Lung (tissue), 12 donors: ENCODE data around the gene EFNA1. TPM values are rescaled to one million over a fixed set of nuclear protein-coding genes. Genes with fewer than 3 reads are reported as not detected.

Source experiments
- ATAC-seq: fragments of 200-7000 bp; cut with Tn5 transposase; one replicate; pipeline ENCODE4 v1.9.1; 2020; ENCODE audit warnings: moderate number of reproducible peaks; ENCODE audit not compliant: insufficient read depth, low FRiP score
- DNase-seq, 3 donors: peaks; one replicate each; pipeline ENCODE4 v3.0.0-alpha.2; 2013 to 2017
- H3K27ac ChIP-seq, 2 donors: one replicate each; pipeline ENCODE4 v1.5.1; 2013; ENCODE audit warnings: mild to moderate bottlenecking in 2 of 2, moderate library complexity in 2 of 2, control low read depth in 1 of 2, inconsistent platforms in 1 of 2, low read depth in 1 of 2, low read length in 1 of 2
- H3K27me3 ChIP-seq, 3 donors: one replicate each; pipeline ENCODE4 v1.5.1; 2013; ENCODE audit warnings: low read length in 2 of 3; ENCODE audit not compliant: control insufficient read depth in 3 of 3, insufficient read depth in 3 of 3
- H3K36me3 ChIP-seq, 4 donors: one replicate each; pipeline ENCODE4 v1.5.1; 2013; ENCODE audit warnings: low read length in 4 of 4, mild to moderate bottlenecking in 1 of 4, moderate library complexity in 1 of 4; ENCODE audit not compliant: control insufficient read depth in 4 of 4, insufficient read depth in 4 of 4
- H3K4me1 ChIP-seq, 5 donors: one replicate each; pipeline ENCODE4 v1.5.1; 2013; ENCODE audit warnings: low read length in 5 of 5, mild to moderate bottlenecking in 2 of 5, moderate library complexity in 1 of 5; ENCODE audit not compliant: control insufficient read depth in 5 of 5, insufficient read depth in 5 of 5
- H3K4me3 ChIP-seq: one replicate; pipeline ENCODE4 v1.5.1; 2013; ENCODE audit warnings: mild to moderate bottlenecking, control low read depth, moderate library complexity
- H3K9ac ChIP-seq, 2 donors: one replicate each; pipeline ENCODE4 v1.5.1; 2013; ENCODE audit warnings: low read length in 2 of 2, control low read depth in 1 of 2; ENCODE audit not compliant: insufficient read depth in 1 of 2
- H3K9me3 ChIP-seq, 4 donors: one replicate each; pipeline ENCODE4 v1.5.1; 2013; ENCODE audit warnings: low read length in 3 of 4, mild to moderate bottlenecking in 1 of 4, moderate library complexity in 1 of 4; ENCODE audit not compliant: control insufficient read depth in 4 of 4, insufficient read depth in 3 of 4
- WGBS, 2 donors: extraction: QIAGEN DNeasy Blood & Tissue Kit; methylation state at CpG; one replicate each; pipeline ENCODE4 v1.1.7; 2013; 5-methylcytosine and 5-hydroxymethylcytosine counted together
- polyA plus RNA-seq, 2 donors: library from polyadenylated mRNA; stranded (reverse); fragments of 200-250 nt; gene quantifications; one replicate each; pipeline ENCODE4 v1.2.1, GENCODE V29; 2013
- total RNA-seq, 2 donors: library from RNA; depleted of rRNA in 1 of 2; stranded (reverse); fragments of >200 nt in 1 of 2; gene quantifications; one replicate each; pipeline ENCODE4 v1.2.1, GENCODE V29; 2014 to 2021
- TF ChIP-seq, protein P1 (sequence below): IDR thresholded peaks from 2 replicates; pipeline ENCODE4 v1.5.1; 2012; ENCODE audit warnings: mild to moderate bottlenecking; ENCODE audit errors: control extremely low read depth, extremely low read depth
- donor health status: control.
- donor health status: control.
- donor health status: Bipolar disorder and iron deficiency.
- donor health status: healthy.
- donor health status: DM: yes; HTN: yes; CAD: no.

Gene EFNA1
- total and polyA plus RNA-seq, 4 donors: 111 to 202 (median 168) TPM

DNA sequence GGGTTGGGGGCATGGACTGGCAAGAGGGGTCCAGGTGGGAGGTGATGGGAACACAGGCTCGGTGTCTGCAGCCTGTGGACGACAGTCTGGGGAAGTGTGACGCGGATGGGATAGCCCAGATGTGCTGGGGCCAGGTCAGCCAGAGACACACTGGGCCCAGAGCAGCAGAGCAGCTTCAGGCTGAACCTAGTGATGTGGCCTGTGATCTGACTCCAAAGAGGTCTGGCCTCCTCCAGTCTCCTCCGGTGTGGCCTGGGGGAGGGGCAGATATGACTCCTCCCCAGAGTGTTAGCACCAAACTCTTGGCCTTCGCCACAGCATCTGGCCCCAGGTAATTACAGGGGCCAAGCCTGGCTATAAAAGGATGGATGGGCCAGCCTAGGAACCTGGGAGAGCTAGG is 35.5 kb upstream of the EFNA1 start:
- TF ChIP-seq, protein P1, sequence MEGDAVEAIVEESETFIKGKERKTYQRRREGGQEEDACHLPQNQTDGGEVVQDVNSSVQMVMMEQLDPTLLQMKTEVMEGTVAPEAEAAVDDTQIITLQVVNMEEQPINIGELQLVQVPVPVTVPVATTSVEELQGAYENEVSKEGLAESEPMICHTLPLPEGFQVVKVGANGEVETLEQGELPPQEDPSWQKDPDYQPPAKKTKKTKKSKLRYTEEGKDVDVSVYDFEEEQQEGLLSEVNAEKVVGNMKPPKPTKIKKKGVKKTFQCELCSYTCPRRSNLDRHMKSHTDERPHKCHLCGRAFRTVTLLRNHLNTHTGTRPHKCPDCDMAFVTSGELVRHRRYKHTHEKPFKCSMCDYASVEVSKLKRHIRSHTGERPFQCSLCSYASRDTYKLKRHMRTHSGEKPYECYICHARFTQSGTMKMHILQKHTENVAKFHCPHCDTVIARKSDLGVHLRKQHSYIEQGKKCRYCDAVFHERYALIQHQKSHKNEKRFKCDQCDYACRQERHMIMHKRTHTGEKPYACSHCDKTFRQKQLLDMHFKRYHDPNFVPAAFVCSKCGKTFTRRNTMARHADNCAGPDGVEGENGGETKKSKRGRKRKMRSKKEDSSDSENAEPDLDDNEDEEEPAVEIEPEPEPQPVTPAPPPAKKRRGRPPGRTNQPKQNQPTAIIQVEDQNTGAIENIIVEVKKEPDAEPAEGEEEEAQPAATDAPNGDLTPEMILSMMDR: no peak
- H3K9ac ChIP-seq: no peak overlapping the region
- no peak overlapping the region for H3K4me3 ChIP-seq
- ATAC-seq (no peak), DNase-seq (no peak)
- H3K4me1 ChIP-seq: peaks cover 3 to 25% (median 11%) of the 10 kb centered on the region in 5 donors
- H3K9me3 ChIP-seq: no peaks in the 10 kb centered on the region
- 85 to 87% methylated on average over 6 of the region's 6 CpGs for WGBS, 2 donors
- H3K27ac ChIP-seq: no peak overlapping the region
- peaks cover 0 to 3% (median 0%) of the 10 kb centered on the region in 3 donors for H3K27me3 ChIP-seq
- H3K36me3 ChIP-seq: no peaks in the 10 kb centered on the region

DNA sequence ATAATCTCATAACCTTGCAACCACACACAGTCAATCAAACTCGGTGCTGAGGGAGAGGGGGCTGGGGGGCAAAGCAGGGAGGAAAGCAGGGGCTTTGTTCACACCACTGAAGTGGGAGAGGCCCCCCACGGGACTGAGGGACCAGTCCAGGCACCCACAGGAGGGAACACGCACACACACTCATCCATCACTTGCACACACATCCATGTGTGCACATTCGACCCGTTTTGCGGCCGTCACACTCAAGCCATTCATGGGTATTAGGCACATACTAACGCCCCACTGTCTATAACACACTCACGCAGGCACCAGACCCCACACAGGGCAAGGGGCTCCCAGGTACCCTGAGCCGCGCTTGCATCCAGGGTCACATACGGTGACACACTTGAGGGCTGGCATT is 35.0 kb upstream of the EFNA1 start:
- TF ChIP-seq, protein P1: no peak
- Histone ChIP-seq H3K4me1 (peaks cover 3 to 25% (median 11%) of the 10 kb centered on the region in 5 donors), H3K9ac (no peak overlapping the region), H3K27me3 (peaks cover 0 to 3% (median 0%) of the 10 kb centered on the region in 3 donors), H3K27ac (no peak overlapping the region), H3K4me3 (no peak overlapping the region), H3K36me3 (no peaks in the 10 kb centered on the region), H3K9me3 (no peaks in the 10 kb centered on the region)
- ATAC-seq: no peak
- no peak for DNase-seq
- WGBS, 2 donors: 90 to 91% methylated on average over 12 of the region's 12 CpGs

- peak overlapping the region; percentile 14 to 63 for H3K27ac ChIP-seq
- TF ChIP-seq, protein P1: peak; percentile 22
- 23 to 39% methylated on average over 13 of the region's 13 CpGs for WGBS, 2 donors
- H3K4me1 ChIP-seq: peaks cover 3 to 25% (median 11%) of the 10 kb centered on the region in 5 donors
- H3K9ac ChIP-seq: no peak overlapping the region
- peaks cover 0 to 3% (median 0%) of the 10 kb centered on the region in 3 donors for H3K27me3 ChIP-seq
- peak; percentile 89 to 93 (median 92) for DNase-seq
- H3K9me3 ChIP-seq: no peaks in the 10 kb centered on the region
- H3K36me3 ChIP-seq: no peaks in the 10 kb centered on the region
- ATAC-seq: peak; percentile 39
- H3K4me3 ChIP-seq: no peak overlapping the region
These were observed 33.6 kb upstream of the EFNA1 start for GRCh38 chr1:155093911-155094621.
